ENCODE measurements around the gene CD8B2.

The CD8B2 gene

GRCh38 chr2:106570316-106570715, 83.2 kb downstream of the CD8B2 start:
- TF ChIP-seq CTCF (conservative IDR thresholded peaks at IDR 0.05; ENCODE audit: low read length), result no peak
- no peak overlapping the region for H3K4me3 ChIP-seq (ENCODE audit: low read length)
- DNase-seq (ENCODE audit: low read depth), result no peak

Data from AG10803 (cell line).